Bronchial epithelial cell (primary cell): ENCODE data around the gene HINT2. TPM values are rescaled to one million over a fixed set of nuclear protein-coding genes. Genes with fewer than 3 reads are reported as not detected.

Experiments
- DNase-seq: peaks from one replicate; pipeline ENCODE4 v3.0.0-alpha.2; 2010; ENCODE audit warnings: low read depth
- FAIRE-seq: peaks from 2 replicates; lab custom pipeline; 2011; peaks lifted over from hg19 to GRCh38; lab: Jason Lieb, UNC
- H3K27me3 ChIP-seq: 2 replicates; pipeline ENCODE4 v1.5.1; 2011; ENCODE audit warnings: low read length; ENCODE audit not compliant: control insufficient read depth, insufficient read depth
- H3K36me3 ChIP-seq: 2 replicates; pipeline ENCODE4 v1.5.1; 2011; ENCODE audit warnings: low read length; ENCODE audit not compliant: control insufficient read depth, insufficient read depth
- H3K4me3 ChIP-seq: 2 replicates; pipeline ENCODE4 v1.5.1; 2011; ENCODE audit warnings: mild to moderate bottlenecking, low read depth, low read length, control low read depth
- CTCF ChIP-seq: IDR thresholded peaks from 2 replicates; pipeline ENCODE4 v1.5.1; 2011; ENCODE audit warnings: mild to moderate bottlenecking, moderate library complexity, low read length, control low read depth, inconsistent platforms; ENCODE audit not compliant: insufficient read depth, severe bottlenecking
- total RNA-seq: library from RNA; depleted of rRNA; stranded (reverse); fragments of >200 nt; gene quantifications from 2 replicates; pipeline ENCODE4 v1.2.1, GENCODE V29; 2014

HINT2 gene
- total RNA-seq, 1 donor from 2014 or later: 22.6 TPM

GRCh38 chr9:35791297-35791921 is 23.4 kb downstream of the HINT2 start, which contains the start of gene NPR2:
Gene NPR2, plus strand, starts transcription at chr9:35791591. Its CDS starts 818 bp downstream, at chr9:35792409.
- FAIRE-seq (no peak), DNase-seq (no peak)
- no peaks in the 10 kb centered on the region for H3K36me3 ChIP-seq
- no peak for TF ChIP-seq CTCF
- peak within 1 kb of the TSS; percentile 37 for H3K4me3 ChIP-seq
- H3K27me3 ChIP-seq: no peaks in the 10 kb centered on the region

DNA sequence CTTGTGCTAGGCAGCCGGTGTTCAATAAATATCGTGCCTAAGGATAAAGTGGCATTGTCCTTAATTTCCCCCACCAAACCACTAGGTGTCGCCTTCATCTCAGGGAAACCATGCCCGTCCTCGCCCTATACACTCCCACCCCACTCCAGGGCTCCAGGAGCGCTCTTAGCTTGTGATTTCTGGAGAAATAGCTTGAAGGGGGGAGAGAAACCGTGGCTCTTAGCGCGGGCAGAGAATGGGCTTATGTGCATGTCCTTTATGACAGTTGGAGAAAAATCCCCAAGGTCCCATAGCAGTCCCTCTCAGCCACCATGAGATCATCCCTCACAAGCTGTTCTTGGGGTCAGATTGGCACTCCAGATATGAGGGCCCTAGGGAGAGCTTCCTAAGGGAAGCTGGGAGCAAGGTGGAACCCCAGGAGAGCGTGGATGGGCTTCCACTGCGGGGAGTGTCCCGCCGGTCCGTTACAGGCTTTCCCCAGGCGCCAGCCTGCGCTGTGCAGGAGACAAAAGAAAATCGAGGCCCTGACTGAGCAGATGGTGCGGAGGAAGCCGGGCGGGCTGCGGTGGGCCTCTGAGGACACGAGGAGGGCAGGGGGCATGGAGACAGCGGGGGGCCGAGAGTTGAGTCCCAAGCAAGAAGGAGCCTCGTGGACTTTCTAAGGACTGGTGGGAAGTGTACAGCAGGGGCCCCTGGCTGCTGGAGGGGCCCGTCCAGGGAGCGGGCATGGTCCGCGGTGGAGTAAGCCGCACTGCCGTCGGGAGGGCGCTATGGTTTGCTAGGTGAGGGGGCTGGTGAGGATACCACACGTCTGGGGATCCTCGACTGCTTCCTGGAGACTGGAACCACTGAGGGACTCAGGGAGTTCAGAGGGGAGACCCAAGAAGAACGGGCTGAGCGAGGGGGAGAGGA is 24.2 kb downstream of the HINT2 start:
- no peak overlapping the region for H3K4me3 ChIP-seq
- DNase-seq (peak; percentile 70), FAIRE-seq (peak; percentile 95)
- no peaks in the 10 kb centered on the region for H3K27me3 ChIP-seq
- H3K36me3 ChIP-seq: no peaks in the 10 kb centered on the region
- TF ChIP-seq CTCF: peak; percentile 83

- Histone ChIP-seq H3K36me3 (no peaks in the 10 kb centered on the region), H3K27me3 (no peaks in the 10 kb centered on the region), H3K4me3 (no peak overlapping the region)
- FAIRE-seq (no peak), DNase-seq (no peak)
- TF ChIP-seq CTCF: no peak
These were observed 24.8 kb downstream of the HINT2 start for GRCh38 chr9:35790025-35790384.

DNA sequence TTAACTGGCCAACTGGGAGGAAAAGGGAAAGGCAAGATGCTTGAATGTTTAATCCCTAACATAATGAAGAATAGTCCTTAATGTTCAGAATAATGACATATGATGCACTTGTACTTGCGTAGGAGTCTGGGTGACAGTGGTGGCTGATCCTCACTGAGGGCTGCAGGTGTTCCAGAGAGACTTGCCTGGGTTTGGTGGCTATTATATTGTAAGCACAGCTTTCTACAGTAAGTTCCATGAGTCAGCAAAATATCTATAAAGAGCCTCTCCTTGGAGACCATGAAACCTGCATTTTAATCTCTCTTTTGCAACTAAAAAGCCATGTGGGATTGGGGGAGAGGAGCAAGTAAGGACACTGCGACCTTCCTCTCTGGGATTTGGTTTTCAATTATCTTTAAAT is 25.3 kb downstream of the HINT2 start:
- no peak for DNase-seq
- no peak for FAIRE-seq
- Histone ChIP-seq H3K36me3 (no peaks in the 10 kb centered on the region), H3K4me3 (no peak overlapping the region), H3K27me3 (no peaks in the 10 kb centered on the region)
- TF ChIP-seq CTCF: no peak

- no peaks in the 10 kb centered on the region for H3K36me3 ChIP-seq
- H3K4me3 ChIP-seq: no peak overlapping the region
- no peak for FAIRE-seq
- H3K27me3 ChIP-seq: no peaks in the 10 kb centered on the region
- TF ChIP-seq CTCF: no peak
- no peak for DNase-seq
These were observed 31.4 kb downstream of the HINT2 start for GRCh38 chr9:35783418-35783817.
